GM06990 (cell line): ENCODE measurements around the gene TECPR2.

Experiments used
- DNase-seq: peaks from one replicate; pipeline ENCODE4 v3.0.0-alpha.2; 2011; ENCODE audit not compliant: insufficient read length; ENCODE audit errors: extremely low read depth
- H3K27me3 ChIP-seq: replicated peaks from 2 replicates; pipeline ENCODE4 v1.6.0; 2011; ENCODE audit warnings: low read length; ENCODE audit not compliant: control insufficient read depth, insufficient read depth
- H3K36me3 ChIP-seq: 2 replicates; pipeline ENCODE4 v1.5.1; 2011; ENCODE audit warnings: low read length; ENCODE audit not compliant: control insufficient read depth, insufficient read depth
- H3K4me3 ChIP-seq: replicated peaks from 2 replicates; pipeline ENCODE4 v1.5.1; 2011; ENCODE audit warnings: low read depth, mild to moderate bottlenecking, control low read depth, low read length
- TF ChIP-seq, protein P1 (sequence below): IDR thresholded peaks from 2 replicates; pipeline ENCODE4 v1.5.1; 2011; ENCODE audit warnings: low read length, control low read depth, mild to moderate bottlenecking, inconsistent platforms; ENCODE audit not compliant: insufficient read depth, poor library complexity, severe bottlenecking

TECPR2 gene

GRCh38 chr14:102317564-102318248 lies 45.0 kb upstream of the TECPR2 start:
- Histone ChIP-seq H3K36me3 (no peaks in the 10 kb centered on the region), H3K4me3 (peak overlapping the region; percentile 68), H3K27me3 (no peaks in the 10 kb centered on the region)
- no peak for DNase-seq
- TF ChIP-seq, protein P1, sequence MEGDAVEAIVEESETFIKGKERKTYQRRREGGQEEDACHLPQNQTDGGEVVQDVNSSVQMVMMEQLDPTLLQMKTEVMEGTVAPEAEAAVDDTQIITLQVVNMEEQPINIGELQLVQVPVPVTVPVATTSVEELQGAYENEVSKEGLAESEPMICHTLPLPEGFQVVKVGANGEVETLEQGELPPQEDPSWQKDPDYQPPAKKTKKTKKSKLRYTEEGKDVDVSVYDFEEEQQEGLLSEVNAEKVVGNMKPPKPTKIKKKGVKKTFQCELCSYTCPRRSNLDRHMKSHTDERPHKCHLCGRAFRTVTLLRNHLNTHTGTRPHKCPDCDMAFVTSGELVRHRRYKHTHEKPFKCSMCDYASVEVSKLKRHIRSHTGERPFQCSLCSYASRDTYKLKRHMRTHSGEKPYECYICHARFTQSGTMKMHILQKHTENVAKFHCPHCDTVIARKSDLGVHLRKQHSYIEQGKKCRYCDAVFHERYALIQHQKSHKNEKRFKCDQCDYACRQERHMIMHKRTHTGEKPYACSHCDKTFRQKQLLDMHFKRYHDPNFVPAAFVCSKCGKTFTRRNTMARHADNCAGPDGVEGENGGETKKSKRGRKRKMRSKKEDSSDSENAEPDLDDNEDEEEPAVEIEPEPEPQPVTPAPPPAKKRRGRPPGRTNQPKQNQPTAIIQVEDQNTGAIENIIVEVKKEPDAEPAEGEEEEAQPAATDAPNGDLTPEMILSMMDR, result peak; percentile 13

- H3K27me3 ChIP-seq, result no peaks in the 10 kb centered on the region
- TF ChIP-seq, protein P1, result no peak
- no peak for DNase-seq
- H3K4me3 ChIP-seq, result peak overlapping the region; percentile 83
- H3K36me3 ChIP-seq, result no peaks in the 10 kb centered on the region
Measured at GRCh38 chr14:102318781-102319276, 43.9 kb upstream of the TECPR2 start.

GRCh38 chr14:102319351-102320032 lies 43.2 kb upstream of the TECPR2 start, which contains the start of gene ZNF839:
ZNF839 (plus strand) TSS chr14:102319746; CDS start chr14:102319766, 20 bp downstream.
- TF ChIP-seq, protein P1, result no peak
- peak within 1 kb of the TSS; percentile 83 for H3K4me3 ChIP-seq
- H3K36me3 ChIP-seq, result no peaks in the 10 kb centered on the region
- DNase-seq, result peak; percentile 91
- H3K27me3 ChIP-seq, result no peaks in the 10 kb centered on the region

- Histone ChIP-seq H3K27me3 (no peaks in the 10 kb centered on the region), H3K4me3 (peak overlapping the region; percentile 83), H3K36me3 (no peaks in the 10 kb centered on the region)
- DNase-seq, result peak; percentile 61
- TF ChIP-seq, protein P1, result no peak
Measured at GRCh38 chr14:102320033-102320660, 42.6 kb upstream of the TECPR2 start.

DNA sequence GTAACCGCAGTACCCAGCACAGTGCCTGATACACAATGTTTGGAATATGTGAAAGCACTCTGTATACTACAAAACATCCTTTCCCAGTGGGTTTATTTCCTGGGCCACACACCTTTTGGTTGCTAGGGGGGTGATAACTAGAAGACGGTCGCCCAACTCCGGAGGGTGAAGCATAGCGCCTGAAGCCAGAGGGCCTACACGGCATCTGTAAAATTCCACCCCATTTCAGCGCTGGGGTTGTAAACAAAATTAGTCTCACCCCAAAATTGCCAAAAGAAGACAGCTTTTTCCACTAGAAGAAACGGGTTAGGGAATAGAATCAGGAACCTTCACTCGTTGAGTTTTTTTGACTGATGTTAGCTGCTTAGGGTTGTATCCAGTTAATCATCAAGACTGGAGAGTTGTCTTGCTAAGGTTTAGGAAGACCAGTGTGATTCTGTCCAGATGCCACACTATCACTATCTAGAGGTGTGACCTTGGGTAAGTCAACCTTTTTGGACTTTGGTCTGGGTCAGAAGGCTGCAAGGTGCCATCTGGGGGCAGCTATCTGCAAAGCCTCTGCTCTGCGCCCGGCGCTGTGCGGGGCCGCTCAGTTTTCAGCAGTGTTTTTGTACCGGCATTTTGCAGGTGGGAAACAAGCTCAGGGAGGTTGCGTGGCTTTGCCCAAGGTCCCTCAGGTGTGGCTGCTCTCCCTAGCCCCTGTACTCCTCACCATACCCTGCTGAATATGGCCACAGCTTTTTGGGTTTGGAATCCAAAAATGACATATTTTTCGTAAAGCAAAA lies 41.9 kb upstream of the TECPR2 start:
- peaks cover under 1% of the 10 kb centered on the region; the same call in 1 of the 2 replicates for H3K36me3 ChIP-seq
- TF ChIP-seq, protein P1, result no peak
- peak overlapping the region; percentile 83 for H3K4me3 ChIP-seq
- H3K27me3 ChIP-seq, result no peaks in the 10 kb centered on the region
- DNase-seq, result no peak
